ENCODE results near the gene ORM2.

Gene ORM2

DNA sequence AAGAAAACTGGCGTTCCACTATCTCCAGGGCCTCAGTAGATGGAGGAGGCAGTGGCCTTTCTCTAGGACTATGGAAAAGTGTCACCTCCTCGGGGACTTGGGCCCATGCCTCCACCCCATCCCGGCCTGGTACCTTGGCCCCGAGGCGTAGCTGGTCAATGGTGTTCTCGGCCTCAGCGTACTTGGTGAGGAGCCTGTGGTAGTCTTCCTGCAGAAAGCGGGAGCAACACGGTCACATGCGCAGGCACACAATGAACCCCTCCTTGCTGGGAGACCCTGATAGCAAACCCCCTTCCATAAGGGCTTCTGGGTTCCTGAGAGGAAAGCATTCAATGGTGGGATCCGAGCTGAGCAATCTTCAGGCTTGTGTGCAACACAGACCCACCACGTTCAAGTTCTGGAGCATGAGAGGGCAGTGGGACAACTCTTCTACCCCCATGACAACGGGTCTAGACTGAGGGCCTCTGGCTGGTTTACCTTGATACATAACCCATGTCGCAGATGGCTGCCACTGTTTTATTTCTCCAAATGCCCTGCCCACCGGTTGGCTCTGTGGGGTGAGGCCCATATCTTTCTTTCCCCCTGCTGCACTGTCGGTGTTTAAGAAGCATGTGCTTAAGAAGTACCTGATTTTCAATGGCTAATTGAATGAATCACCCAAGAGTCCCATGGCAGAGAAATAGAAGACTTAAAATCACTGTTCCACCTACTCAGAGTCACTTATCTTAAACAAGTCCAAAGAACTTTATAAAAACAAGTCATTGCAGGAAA is 44.5 kb downstream of the ORM2 start:
- DNase-seq: no peak

DNA sequence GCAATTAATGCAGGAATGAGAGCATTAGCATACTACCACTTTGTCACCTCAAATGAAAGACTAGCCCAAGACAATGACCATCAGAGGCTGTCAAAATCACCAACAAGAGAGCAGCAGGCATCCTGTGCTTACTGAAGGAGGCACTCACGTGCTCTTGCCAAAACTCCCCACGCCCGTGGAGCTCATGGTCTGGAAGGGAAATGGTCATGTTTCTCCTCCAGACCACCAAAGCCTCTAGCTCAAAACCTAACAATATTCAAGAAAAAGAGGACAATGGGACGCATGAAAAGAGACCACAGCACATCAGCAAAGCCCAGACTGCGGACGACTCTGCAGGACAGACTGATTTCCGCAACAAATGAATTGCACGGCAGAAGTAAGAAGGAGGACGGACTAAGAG is 45.3 kb downstream of the ORM2 start:
- DNase-seq: no peak

DNA sequence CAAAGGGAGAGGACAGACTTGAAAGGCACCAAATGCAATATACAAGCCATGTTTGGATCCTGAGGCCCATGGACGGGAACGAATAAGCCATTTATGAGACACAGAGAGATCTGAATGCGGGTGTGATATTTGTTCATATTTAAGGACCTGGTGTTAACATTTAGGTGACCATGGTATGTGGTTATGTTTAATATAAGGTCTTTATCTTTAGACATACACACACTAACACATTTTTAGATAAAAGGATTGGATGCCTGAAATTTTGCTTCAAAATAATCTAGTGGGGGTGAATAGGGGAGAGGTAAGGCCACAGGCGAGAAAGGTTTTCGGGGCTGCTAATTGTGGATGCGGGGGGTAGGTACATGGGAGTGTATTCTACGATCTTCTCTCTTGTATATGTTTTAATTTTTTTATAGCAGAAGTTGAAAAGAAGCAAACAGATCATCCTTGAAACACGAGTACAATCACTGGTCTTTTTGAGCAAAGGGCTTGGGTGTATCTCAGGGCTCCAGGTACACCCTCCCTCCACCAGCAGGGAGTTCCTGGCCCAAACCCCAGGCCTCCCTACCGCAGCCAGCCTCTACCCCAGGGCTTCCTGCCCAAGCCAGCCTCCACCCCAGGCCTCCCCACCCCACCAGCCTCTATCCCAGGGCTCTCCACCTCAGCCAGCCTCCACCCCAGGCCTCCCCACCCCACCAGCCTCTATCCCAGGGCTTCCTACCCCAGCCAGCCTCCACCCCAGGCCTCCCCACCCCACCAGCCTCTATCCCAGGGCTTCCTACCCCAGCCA is 45.9 kb downstream of the ORM2 start:
- DNase-seq: no peak

DNA sequence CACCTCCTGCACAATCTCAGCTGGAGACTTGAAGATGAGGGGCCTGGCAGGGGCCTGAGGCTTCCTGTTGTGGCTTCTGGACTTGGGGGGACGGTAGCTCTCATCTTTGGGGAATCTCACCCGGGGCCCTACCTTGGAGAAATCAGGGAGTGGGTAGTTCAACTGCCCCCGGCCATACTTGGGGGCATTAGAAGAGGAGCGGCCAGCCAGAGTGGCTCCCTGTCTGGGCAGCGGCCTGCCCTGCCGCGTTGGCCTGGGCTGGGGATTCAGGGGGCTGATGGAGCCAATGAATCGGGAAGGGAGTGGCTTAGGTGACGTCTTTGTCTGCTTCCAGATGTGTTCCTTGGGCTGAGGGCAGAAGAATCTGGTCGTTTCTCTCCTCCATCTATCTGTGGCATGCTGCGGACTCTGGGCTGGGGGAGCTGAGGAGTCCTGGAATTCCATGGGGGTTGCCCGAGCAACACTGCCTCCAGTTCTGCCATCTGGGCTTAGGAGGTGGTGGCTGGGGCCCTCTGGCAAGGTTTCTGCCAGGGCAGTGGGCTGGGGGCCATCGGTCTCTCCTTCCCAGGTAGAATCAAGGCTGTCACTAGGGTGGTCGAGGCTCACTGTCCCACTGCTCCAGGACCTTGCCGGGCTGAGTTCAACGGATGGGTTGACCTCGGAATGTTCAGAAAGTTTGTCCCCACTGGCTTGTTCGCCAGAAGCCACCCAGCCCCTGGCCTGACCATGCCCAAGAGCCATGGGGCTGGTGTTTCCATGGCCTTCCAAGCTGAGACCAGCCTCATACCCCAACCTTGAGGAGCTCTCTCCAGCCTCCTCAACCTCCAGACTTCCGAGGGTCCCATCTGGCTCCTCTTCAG is 47.1 kb downstream of the ORM2 start:
- DNase-seq: no peak

DNA sequence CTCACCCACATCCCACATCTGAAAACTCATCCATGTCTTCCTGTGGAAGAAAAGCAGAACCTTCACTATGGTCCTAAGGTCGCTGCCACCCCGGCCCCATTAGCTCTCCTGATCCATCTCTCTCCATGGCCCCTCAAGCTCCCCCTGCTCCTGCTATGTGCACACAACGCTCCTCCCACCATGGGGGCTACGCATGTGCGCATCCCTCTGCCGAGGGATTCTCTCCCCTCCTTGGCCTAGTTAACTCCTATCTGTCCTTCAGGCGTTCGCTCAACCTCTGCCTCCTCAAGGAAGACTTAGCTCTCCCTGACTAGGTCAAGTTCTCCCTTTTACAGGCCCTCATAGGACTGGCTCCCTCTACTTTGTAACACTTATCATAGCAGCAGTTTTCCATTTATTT is 48.3 kb downstream of the ORM2 start:
- no peak for DNase-seq

DNA sequence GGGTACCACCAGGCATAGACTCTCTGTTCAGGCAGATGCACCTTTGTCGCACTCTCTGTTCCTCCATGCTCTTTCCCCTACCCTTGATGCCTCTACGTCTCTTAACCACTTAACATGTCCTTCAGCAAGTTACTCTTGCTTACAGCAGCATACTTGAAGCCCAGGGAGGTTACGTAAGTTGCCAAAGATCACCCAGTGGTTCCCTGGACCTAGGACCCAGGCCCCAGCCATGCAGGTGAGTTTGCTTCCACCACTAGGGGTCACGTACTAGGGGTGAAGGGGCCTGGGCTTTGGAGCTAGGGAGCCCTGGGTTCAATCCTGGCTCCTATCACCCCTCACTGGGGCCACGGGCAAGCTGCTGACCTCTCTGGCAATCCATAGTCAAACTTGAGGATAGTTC is 49.2 kb downstream of the ORM2 start:
- DNase-seq: no peak
